Stomach smooth muscle (tissue), 2 donors: ENCODE measurements around the gene DHX15.

Source experiments
- H3K27ac ChIP-seq: one replicate; pipeline ENCODE4 v1.7.0; 2013; ENCODE audit warnings: mild to moderate bottlenecking, low read length, inconsistent platforms
- H3K27me3 ChIP-seq, 2 donors: one replicate each; pipeline ENCODE4 v1.7.0; 2013; ENCODE audit warnings: low read length in 2 of 2; ENCODE audit not compliant: insufficient read depth in 2 of 2, control insufficient read depth in 1 of 2
- H3K36me3 ChIP-seq, 2 donors: one replicate each; pipeline ENCODE4 v1.7.0; 2013; ENCODE audit warnings: low read length in 2 of 2; ENCODE audit not compliant: control insufficient read depth in 2 of 2, insufficient read depth in 2 of 2
- H3K4me1 ChIP-seq: one replicate; pipeline ENCODE4 v1.7.0; 2013; ENCODE audit warnings: low read length; ENCODE audit not compliant: control insufficient read depth, insufficient read depth
- H3K4me3 ChIP-seq, 2 donors: one replicate each; pipeline ENCODE4 v1.7.0; 2013; ENCODE audit warnings: low read length in 2 of 2
- H3K9ac ChIP-seq, 2 donors: one replicate each; pipeline ENCODE4 v1.7.0; 2013; ENCODE audit warnings: low read length in 2 of 2, mild to moderate bottlenecking in 1 of 2
- H3K9me3 ChIP-seq, 2 donors: one replicate each; pipeline ENCODE4 v1.7.0; 2013; ENCODE audit warnings: low read length in 2 of 2; ENCODE audit not compliant: control insufficient read depth in 2 of 2
- donor health status: healthy.
- donor health status: Pancreatic carcinoma.

Gene DHX15

DNA sequence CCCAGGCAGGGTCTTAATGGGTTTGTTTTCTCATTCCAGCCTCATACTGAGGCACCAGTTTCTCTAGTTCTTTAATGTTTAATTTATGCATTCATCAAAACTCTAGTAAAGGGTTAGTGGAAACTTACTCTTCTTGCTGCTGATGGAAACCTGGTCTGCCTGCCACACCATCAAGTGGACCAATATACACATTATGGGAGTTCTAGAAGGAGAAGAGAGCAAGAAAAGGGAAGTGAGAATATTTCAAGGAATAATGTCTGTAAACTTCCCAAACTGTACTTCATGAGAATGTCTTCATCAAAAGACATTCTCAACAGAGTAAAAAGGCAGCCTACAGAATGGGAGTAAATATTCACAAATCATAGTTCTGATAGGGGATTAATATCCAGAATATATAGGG is 20.9 kb upstream of the DHX15 start:
- no peaks in the 10 kb centered on the region for H3K9me3 ChIP-seq
- no peaks in the 10 kb centered on the region for H3K27me3 ChIP-seq
- H3K27ac ChIP-seq = no peak overlapping the region
- H3K36me3 ChIP-seq = no peaks in the 10 kb centered on the region
- no peak overlapping the region for H3K9ac ChIP-seq
- H3K4me3 ChIP-seq = no peak overlapping the region
- no peaks in the 10 kb centered on the region for H3K4me1 ChIP-seq

DNA sequence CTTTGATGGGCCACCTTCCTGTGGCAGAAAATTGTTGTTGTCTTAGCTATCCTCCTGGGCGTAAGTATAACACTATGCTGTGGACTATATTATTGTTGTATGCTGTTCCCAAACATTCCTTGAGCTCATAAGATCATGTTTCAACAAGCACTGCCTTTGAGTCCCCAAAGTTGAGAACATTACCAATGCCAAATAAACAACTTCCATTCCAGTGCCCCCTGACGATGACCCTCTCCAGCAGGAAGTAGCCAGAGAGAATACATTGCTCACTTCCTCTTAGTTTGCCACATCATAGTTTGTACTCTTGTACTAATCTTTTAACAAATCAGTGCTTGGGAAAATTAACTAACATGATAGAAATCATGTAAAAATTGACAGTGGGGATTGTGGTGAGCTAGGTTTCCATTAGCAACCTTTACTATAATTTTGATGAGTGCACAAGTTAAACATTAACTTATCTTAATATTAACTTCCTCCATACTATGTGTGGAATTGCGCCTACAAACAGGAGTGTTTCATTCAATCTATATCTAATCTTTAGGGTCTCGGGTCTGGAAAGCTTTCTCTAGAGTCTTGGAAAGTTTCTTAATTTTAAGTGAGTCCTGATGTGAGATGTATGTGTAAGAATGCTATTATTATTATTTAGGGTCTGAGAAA is 20.3 kb upstream of the DHX15 start:
- H3K36me3 ChIP-seq = no peaks in the 10 kb centered on the region

DNA sequence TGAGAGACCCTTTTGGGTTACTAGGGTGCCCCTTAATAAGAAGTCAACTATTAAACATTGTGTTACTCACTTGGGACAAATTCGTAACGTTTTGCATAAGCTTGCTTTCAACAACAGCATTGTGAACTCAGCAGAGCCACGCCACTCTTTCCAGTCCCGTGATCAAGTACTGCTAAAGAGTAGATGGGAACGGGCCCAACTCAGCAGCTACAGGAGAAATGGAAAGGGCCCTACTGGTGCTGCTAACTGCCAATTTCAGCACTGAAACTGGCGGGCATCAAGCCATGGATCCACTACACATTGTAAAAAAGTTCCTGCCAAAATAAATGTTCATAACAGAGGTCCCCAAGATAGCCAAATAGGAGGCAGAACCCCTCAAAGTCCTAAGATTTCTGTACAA is 19.0 kb upstream of the DHX15 start:
- Histone ChIP-seq H3K27ac (no peak overlapping the region), H3K4me3 (no peak overlapping the region), H3K9ac (no peak overlapping the region), H3K27me3 (no peaks in the 10 kb centered on the region), H3K36me3 (no peaks in the 10 kb centered on the region), H3K9me3 (no peaks in the 10 kb centered on the region), H3K4me1 (no peaks in the 10 kb centered on the region)

More for the DNA sequence above, 20.3 kb upstream of the DHX15 start:
- H3K9me3 ChIP-seq = no peaks in the 10 kb centered on the region
- H3K27me3 ChIP-seq = no peaks in the 10 kb centered on the region
- no peak overlapping the region for H3K27ac ChIP-seq
- no peak overlapping the region for H3K9ac ChIP-seq
- H3K4me3 ChIP-seq = no peak overlapping the region
- no peaks in the 10 kb centered on the region for H3K4me1 ChIP-seq

DNA sequence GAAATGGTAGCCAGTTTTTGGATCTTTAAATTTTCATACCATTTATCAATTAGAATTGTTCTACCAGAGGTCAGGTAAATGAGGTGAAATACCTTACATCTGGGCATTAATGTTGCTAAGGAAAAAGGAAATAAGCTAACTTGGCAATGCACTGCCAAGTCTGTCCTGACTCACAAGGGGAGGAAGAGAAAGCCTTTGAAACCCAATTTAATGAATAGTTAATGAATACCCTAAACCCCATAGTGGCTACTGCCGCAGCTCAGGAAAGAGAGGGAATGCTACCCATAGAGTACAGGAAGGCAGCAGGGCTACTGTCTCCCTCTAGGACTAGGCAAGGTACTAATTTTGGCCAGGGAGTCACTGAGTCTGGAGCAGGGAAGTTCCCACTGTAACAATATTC is 16.8 kb upstream of the DHX15 start:
- no peak overlapping the region for H3K4me3 ChIP-seq

DNA sequence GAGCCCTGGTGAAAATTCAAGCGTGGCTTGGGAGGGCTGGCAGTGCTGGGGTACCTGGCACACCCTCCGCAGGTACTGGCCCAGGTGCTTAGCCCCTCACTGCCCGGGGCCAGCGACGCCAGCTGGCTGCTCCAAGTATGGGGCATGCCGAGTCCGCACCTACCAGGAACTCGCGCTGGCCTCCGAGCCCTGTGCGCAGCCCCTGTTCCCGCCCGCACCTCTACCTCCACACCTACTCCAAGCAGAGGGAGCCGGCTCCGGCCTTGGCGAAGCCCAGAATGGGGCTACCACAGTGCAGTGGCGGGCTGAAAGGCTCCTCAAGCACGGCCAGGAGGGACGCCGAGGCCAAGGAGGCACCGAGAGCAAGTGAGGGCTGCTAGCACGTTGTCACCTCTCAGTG is 14.9 kb upstream of the DHX15 start:
- Histone ChIP-seq H3K27ac (no peak overlapping the region), H3K9ac (no peak overlapping the region), H3K36me3 (no peaks in the 10 kb centered on the region), H3K9me3 (no peaks in the 10 kb centered on the region), H3K27me3 (no peaks in the 10 kb centered on the region), H3K4me1 (no peaks in the 10 kb centered on the region), H3K4me3 (no peak overlapping the region)

More for the DNA sequence above, 16.8 kb upstream of the DHX15 start:
- Histone ChIP-seq H3K9me3 (no peaks in the 10 kb centered on the region), H3K36me3 (no peaks in the 10 kb centered on the region), H3K9ac (no peak overlapping the region), H3K27me3 (no peaks in the 10 kb centered on the region), H3K27ac (no peak overlapping the region), H3K4me1 (no peaks in the 10 kb centered on the region)

DNA sequence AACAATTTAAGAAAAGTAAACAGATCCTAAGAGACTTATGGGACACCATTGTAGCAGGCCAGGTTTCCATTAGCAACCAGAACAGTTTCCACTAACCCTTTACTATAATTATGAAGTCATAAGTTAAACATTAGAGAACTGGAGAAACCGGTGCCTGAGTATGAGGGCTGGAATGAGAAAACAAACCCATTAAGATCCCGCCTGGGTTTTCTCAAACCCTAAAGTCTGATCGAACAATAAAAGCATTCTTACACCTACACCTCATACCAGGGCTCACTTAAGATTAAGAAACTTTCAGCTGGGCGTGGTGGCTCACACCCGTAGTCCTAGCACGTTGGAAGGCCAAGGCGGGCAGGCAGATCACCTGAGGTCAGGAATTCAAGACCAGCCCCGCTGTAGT is 13.7 kb upstream of the DHX15 start:
- no peaks in the 10 kb centered on the region for H3K9me3 ChIP-seq
- no peaks in the 10 kb centered on the region for H3K27me3 ChIP-seq
- no peak overlapping the region for H3K4me3 ChIP-seq
- H3K27ac ChIP-seq = no peak overlapping the region
- H3K4me1 ChIP-seq = no peaks in the 10 kb centered on the region
- no peak overlapping the region for H3K9ac ChIP-seq
- no peaks in the 10 kb centered on the region for H3K36me3 ChIP-seq

DNA sequence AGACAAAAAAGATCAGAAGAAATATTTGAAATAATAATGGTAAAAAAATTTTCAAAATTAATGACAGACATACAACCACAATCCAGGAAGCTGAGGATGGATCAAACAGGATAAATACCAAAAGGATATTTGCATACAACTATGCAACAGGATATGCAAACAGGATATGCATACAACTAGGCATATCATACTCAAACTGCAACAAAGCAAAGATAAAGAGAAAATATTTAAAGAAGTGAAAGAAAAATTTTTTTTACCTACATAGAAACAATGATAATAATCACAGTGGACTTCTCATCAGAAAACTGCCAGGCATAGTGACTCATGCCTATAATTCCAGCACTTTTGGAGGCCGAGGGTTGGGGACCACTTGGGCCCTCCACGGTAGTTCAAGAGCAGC is 11.3 kb upstream of the DHX15 start:
- Histone ChIP-seq H3K27ac (no peak overlapping the region), H3K9ac (no peak overlapping the region), H3K4me3 (no peak overlapping the region), H3K36me3 (no peaks in the 10 kb centered on the region), H3K4me1 (no peaks in the 10 kb centered on the region), H3K9me3 (no peaks in the 10 kb centered on the region), H3K27me3 (no peaks in the 10 kb centered on the region)

DNA sequence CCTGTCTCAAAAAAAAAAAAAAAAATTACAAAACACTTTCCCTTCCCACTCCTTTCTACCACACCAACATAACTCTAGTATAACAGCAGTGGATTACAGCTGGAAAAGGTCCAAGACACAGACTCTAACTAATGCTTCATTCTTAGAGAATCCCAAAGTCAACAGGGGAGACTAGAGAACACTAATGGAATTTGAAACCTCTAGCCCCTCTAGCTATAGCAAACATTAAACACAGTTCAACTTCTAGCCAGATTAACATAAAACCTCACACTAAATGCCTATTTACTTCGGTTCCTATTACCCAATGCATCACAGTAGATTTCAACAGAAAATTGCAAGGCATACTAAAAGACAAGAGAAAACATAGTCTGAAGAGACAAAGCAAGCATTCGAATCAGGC is 10.5 kb upstream of the DHX15 start:
- Histone ChIP-seq H3K4me3 (no peak overlapping the region), H3K9me3 (peaks cover 0 to 4% of the 10 kb centered on the region in 2 donors), H3K36me3 (no peaks in the 10 kb centered on the region), H3K9ac (no peak overlapping the region), H3K27ac (no peak overlapping the region), H3K4me1 (no peaks in the 10 kb centered on the region), H3K27me3 (no peaks in the 10 kb centered on the region)

DNA sequence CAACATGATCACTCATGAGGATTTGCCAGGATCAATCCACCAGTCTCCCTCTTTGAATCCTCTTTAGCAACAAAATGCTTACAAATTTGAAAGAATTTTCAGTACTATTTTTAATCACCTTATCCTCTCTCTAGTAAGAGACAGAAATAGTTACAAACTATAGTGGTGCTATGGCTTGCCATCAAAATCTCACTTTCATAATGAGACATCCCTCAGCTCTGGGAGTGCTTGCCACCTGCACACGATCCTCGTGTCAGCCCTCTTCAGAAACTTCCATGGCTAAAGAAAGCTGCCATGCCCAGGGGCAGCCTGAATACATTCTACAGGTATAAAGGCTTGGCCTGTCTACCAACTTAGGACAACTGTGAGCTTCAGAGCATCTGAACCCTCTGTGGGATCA is 5.1 kb upstream of the DHX15 start:
- H3K9ac ChIP-seq = no peak overlapping the region
- no peak overlapping the region for H3K27ac ChIP-seq
- H3K27me3 ChIP-seq = no peaks in the 10 kb centered on the region
- no peak overlapping the region for H3K4me3 ChIP-seq
- H3K36me3 ChIP-seq = no peaks in the 10 kb centered on the region
- H3K4me1 ChIP-seq = peaks cover 6% of the 10 kb centered on the region
- H3K9me3 ChIP-seq = peaks cover 2 to 9% of the 10 kb centered on the region in 2 donors

DNA sequence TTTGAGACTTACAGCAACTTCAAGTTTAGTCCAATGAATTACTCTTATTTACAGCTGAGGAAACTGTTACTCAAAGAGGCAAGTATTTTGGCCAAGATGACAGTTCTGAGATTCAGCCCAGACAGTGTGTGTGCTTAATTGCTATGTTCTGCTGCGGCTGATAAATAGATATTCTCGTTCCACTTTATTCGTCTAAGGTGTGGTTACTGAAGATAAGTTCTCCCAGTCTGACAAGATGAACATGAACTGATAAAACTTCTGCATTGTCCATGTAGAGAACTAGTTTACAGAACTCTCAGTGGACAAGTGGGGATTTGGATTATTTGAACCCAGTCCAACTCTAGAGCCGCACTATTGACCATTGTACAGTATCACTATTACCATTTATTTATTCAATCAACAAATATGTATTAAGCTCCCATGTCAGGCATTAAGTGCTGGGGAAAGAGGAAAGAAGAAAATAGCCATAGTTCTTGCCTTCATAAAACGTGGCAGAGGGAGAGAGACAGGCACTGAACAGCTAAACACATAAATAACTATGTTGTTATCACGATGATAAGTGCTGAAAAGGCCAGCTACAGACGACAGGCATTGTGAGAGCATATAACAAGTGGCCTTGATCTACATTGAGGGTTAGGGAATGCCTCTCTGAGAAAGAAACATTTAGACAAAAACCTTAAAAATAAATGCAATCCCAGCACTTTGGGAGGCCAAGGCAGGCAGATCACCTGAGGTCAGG is 4.0 kb upstream of the DHX15 start:
- Histone ChIP-seq H3K9ac (no peak overlapping the region), H3K27ac (no peak overlapping the region), H3K27me3 (no peaks in the 10 kb centered on the region), H3K36me3 (no peaks in the 10 kb centered on the region), H3K9me3 (peaks cover 2 to 9% of the 10 kb centered on the region in 2 donors), H3K4me3 (no peak overlapping the region), H3K4me1 (peaks cover 8% of the 10 kb centered on the region)
